Stimulated activated CD4-positive, alpha-beta T cell treated with anti-CD3 and anti-CD28 coated beads, Interleukin-4, amount 100 ng/mL, for 1 hour (primary cell): ENCODE results near the gene GHRHR.

Experiments
- DNase-seq: peaks from one replicate; pipeline ENCODE4 v3.0.0-alpha.2; 2020

Gene GHRHR

GRCh38 chr7:30987178-30987577 is 23.4 kb downstream of the GHRHR start:
- no peak for DNase-seq

GRCh38 chr7:30987936-30988335 is 24.2 kb downstream of the GHRHR start:
- no peak for DNase-seq

GRCh38 chr7:30988351-30989005 is 24.7 kb downstream of the GHRHR start:
- no peak for DNase-seq

- DNase-seq, result no peak
Measured at GRCh38 chr7:30989008-30989823, 25.5 kb downstream of the GHRHR start.

- DNase-seq, result no peak
Measured at GRCh38 chr7:30989824-30990672, 26.3 kb downstream of the GHRHR start.

GRCh38 chr7:30990673-30991170 is 27.0 kb downstream of the GHRHR start:
- DNase-seq, result no peak

GRCh38 chr7:30992414-30992813 is 28.7 kb downstream of the GHRHR start:
- no peak for DNase-seq

- DNase-seq, result no peak
Measured at GRCh38 chr7:30994206-30995100, 30.7 kb downstream of the GHRHR start.

GRCh38 chr7:30995536-30995935 is 31.8 kb downstream of the GHRHR start:
- no peak for DNase-seq

- no peak for DNase-seq
Measured at GRCh38 chr7:30996256-30996655, 32.5 kb downstream of the GHRHR start.

GRCh38 chr7:30996883-30997282 is 33.1 kb downstream of the GHRHR start:
- DNase-seq, result no peak

GRCh38 chr7:30997316-30997715 is 33.6 kb downstream of the GHRHR start:
- DNase-seq, result no peak

GRCh38 chr7:30998180-30998579 is 34.4 kb downstream of the GHRHR start:
- DNase-seq, result no peak

GRCh38 chr7:31000161-31000693 is 36.5 kb downstream of the GHRHR start:
- DNase-seq, result no peak

- DNase-seq, result no peak
Measured at GRCh38 chr7:31000779-31001178, 37.0 kb downstream of the GHRHR start.

GRCh38 chr7:31002256-31002655 is 38.5 kb downstream of the GHRHR start:
- DNase-seq, result no peak

- DNase-seq, result no peak
Measured at GRCh38 chr7:31003097-31003496, 39.3 kb downstream of the GHRHR start.

GRCh38 chr7:31003721-31004120 is 40.0 kb downstream of the GHRHR start:
- DNase-seq, result no peak

GRCh38 chr7:31004393-31004792 is 40.6 kb downstream of the GHRHR start:
- DNase-seq, result no peak

GRCh38 chr7:31006857-31007256 is 43.1 kb downstream of the GHRHR start:
- no peak for DNase-seq

- no peak for DNase-seq
Measured at GRCh38 chr7:31007634-31008033, 43.9 kb downstream of the GHRHR start.

GRCh38 chr7:31014826-31015225 is 51.1 kb downstream of the GHRHR start:
- no peak for DNase-seq
